HG02938 (cell line): Measurements from ENCODE around the gene PRRC2A.
A peak's percentile ranks its signal among the peaks of the same experiment; 100 is the strongest.
"Not testable (repeated sequence)": the region's sequence is repeated elsewhere in the genome, so short reads cannot be mapped to it uniquely, and the experiment has no call there.

Experiments
- ATAC-seq: cut with Tn5 transposase; IDR thresholded peaks from one replicate; pipeline ENCODE4 v1.9.1; 2021; ENCODE audit warnings: mild to moderate bottlenecking, moderate library complexity; ENCODE audit not compliant: unreplicated experiment

PRRC2A gene

DNA sequence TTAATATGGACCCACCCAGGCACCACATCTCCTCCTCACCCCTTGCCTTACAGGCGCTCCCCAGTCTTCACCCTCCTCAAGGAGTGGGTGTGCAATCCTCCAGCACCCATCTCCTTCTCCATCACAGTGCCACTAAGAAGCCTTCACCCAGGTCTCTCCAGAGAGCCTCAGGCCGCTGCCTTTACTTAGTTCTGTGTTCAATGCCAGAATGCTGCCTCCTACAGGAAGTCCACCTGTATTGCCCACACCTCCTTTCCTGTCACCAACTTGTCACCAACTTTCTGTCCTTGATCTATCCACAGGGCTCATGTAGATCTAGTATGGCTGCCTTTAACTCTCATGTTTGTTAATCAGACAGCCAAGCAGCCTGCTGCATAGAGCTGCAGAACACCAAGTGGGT is 35.0 kb upstream of the PRRC2A start:
- ATAC-seq = no peak

DNA sequence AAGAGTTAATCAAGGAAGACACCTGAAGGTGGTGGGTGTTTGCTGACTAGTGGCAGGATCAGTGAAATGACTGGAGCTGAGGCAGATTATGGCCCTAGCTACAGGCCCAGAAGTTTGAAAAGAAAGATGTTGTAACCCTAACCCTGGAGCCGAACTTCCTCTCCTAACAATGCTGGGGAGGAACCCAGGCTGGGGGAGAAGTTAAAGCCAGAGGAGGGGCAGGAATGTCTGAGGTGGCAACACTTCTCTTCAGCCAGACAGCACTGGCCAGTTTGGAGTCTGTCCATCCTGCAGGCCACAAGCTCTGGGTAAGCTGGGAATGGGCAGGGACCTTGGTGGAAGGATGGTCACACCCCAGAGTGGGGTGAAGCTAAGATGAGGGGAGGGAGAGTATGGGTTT is 34.5 kb upstream of the PRRC2A start, which contains the start of gene LST1:
Gene LST1, plus strand, starts transcription at position 270 of the 400 bp plus-strand sequence. CDS start 1,023 bp downstream, outside the sequence.
- no peak for ATAC-seq

DNA sequence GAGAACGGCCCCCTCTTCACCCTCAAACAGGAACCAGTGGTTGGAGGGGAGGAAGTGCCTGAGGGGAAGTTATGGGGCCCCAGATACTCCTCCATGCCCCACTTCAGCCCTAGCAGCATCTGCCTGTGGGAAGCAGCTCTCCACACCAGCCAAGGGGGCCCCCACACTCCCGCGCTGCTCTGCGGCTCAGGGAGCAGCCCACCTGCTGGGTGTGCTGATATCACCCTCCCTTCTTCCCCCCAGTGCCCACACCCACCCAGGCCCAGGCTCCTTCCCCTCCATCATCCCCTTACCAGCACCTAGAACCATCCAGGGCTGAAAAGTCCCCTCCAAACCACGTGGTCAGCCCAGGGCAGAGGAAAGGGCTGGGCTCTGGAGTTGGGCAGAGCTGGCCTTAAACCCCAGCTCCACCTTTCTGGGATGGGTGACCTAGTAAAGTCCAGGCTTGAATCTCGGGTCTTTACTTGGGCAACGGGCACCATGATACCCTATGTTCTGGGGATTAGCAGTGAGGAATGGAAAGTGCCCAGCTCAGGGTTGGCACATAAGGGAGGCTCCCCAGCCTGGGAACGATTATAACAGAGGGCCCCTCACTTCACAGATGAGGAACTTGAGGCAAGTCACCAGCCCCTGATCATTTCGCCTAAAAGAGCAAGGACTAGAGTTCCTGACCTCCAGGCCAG is 33.8 kb upstream of the PRRC2A start:
- no peak for ATAC-seq

DNA sequence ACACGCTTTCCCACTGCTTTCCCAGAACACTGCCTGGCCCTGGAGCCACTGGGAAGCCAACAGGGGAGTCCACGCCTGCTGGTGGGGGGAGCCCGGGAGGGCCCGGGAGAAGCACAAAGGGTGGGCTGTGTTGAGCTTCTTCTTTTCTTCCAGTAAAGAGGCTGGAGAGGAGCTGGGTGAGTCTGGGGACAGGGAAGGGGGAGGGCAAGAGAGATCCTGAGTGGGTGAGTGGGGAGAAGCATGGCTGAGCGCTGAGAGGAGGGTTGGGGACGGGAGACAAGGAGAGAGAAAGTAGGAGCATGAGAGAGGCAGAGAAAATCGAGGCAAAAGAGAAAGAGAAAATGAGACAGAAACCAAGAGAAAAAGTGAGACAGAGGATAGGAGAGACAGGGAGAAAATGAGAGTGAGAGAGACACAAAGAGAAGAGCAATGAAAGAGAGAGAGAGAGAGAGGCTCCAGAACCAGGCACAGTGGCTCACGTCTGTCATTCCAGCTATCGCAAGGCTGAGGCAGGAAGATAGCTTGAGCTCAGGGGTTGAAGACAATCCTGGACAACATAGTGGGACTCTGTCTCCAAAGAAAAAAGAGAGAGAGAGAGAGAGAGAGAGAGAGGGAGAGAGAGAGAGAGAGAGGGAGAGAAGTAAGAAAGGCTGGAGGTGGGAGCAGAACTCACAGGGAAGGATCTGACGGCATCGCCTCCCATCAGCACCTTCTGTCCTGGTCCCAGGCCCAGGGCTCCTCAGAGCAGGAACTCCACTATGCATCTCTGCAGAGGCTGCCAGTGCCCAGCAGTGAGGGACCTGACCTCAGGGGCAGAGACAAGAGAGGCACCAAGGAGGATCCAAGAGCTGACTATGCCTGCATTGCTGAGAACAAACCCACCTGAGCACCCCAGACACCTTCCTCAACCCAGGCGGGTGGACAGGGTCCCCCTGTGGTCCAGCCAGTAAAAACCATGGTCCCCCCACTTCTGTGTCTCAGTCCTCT is 32.4 kb upstream of the PRRC2A start:
- ATAC-seq = no peak

DNA sequence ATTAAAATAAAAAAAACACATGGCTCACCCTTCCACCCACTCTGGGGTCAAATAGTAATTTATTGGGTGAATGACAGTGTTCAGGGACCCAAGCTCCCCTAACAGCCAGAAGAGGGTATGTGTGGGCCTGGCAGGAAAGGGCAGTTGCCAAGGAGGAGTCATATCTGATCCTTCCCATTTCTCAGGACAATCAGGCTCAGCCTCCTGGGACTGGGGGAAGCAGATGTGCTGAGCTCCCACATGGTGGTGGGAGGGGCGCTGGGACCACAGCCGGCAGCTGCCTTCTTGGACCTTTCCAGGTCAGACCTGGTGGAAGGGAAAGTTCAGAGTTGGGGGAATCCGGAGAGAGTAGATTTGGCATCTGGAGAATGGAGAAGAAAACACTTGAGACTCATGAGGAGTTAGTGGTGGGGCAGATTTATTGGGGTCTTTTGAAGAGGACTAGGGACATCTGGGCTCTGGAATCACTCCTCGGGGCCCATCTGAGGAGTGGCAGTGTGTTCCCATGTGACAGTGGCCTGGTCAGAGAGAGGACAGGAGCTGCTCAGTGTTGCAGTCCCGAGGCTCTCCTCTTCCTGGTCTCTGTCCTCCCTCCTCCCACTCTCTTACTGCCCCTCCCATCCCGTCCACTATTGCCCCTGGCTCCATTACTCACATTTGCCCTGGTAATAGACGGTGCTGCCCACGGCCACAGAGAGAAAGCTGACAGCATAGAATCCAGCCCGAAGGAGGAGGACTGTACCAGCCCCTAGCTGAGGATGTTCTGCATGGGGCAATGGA is 31.5 kb upstream of the PRRC2A start:
- no peak for ATAC-seq

DNA sequence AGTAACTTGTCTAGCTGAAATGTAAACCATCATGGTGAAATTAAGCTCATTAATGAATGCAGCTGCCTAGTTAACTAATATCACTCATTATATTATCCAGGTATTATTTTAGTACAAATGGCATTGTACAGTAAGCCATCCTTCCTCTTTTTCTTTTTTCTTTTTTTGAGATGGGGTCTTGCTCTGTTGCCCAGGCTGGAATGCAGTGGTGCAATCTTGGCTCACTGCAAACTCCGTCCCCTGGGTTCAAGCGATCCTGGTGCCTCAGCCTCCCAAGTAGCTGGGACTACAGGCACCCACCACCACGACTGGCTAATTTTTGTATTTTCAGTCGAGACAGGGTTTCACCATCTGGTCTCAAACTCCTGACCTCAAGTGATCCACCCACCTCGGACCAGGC is 29.8 kb upstream of the PRRC2A start:
- ATAC-seq = not testable (repeated sequence)

DNA sequence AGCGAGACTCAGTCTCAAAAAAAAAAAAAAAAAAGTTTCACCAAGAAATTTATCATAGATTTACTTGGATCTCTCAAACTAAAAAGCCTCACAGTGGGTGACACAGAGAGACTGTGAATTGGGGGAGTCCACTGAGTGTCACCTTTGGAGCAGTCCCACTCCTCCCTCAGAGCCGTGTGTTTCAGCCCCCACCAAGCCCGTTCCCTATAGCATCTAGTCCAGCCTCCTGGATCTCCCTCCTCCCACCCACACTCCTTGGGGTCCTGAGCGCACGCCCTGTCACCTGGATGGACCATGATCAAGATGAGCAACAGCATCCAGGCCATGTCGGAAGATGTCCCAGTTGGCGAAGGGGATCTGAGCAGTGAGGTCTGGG is 28.1 kb upstream of the PRRC2A start:
- no peak for ATAC-seq

DNA sequence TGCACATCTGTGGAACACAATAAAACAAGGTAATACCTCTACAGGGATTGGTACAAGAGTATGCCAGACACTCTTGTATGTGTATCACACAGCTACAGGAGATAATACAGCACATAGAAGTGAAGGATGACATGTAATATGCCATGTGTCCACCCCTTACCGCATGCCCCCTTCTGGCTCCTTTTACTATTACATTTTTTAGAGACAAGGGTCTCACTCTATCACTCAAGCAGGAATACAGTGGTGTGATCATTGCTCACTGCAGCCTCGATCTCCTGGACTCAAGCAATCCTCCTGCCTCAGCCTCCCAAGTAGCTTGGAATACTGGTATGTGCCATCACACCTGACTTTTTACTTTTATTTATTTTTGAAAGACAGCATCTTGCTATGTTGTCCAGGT is 23.5 kb upstream of the PRRC2A start:
- no peak for ATAC-seq

DNA sequence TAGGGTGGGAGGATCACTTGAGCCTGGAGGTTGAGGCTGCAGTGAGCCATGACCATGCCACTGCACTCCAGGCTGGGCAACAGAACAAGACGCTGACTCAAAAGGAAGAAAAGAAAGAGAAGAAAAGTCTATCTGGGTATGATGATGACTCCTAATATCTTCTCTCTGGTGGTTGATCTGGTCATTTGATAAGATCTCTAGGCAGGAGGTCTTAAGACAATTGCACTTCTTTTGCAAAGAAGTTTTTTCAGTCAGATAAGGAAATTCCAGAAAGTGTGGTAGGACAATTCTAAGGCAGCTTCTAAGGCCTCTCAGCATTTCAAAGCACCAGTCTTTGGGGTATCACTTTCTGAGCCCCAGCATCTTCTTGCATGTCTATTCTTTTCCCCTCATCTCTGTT is 13.2 kb upstream of the PRRC2A start:
- ATAC-seq = no peak

DNA sequence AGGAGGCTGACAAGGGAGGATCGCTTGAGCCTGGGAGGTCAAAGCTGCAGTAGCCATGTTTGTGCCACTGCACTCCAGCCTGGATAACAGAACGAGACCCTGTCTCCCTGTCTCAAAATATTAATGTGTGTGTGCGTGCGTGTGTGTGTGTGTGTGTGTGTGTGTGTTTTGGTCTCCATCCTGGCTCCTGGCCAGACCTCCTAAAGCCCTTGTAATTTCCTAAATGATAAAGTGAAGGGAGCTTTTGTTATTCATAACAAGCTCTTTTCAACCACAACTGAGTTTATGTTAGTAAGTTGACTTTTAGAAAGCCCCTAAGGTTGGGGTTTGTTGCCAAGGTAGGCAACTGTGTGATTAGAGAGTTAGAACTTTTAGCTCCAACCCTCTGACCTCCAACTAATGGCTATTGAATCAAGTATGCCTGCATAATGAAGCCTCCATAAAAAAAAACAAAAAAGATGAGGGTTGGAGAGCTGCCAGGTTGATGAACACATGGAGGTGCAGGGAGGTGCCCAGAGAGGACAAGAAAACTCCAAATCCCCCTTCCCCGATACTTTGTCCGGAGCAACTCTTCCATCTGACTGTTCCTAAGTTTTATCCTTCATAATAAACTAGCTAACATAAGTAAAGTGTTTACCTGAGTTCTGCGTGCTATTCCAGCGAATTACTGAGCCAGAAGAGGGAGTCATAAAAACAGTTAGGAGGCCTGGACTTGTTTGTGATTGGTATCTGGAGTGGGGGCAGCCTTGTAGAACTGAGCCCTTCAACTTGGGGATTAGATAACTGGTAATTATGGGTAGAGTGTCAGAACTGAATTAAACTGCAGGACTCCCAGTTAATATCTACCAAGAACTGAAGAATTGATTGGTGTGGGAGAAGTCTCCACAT is 10.8 kb upstream of the PRRC2A start:
- ATAC-seq = no peak

DNA sequence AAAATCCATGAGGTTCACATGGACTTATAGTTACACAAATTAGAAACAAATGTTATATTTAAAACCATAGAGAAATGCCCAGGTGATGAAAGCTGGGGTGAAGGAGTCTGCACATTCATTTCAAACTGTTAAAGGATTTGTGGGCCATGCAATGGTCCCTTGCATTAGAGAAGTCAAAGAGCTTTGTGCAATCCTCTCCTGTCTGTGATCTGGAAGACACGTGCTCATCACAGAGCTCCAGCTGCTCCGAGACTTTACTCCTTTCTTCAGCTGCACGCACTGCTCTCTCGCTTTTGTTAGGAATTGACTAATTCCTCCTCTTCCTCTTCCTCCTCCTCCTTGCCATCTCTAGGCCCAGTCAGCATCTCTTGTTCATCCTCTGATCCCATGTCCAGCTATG is 9.5 kb upstream of the PRRC2A start:
- ATAC-seq = no peak

DNA sequence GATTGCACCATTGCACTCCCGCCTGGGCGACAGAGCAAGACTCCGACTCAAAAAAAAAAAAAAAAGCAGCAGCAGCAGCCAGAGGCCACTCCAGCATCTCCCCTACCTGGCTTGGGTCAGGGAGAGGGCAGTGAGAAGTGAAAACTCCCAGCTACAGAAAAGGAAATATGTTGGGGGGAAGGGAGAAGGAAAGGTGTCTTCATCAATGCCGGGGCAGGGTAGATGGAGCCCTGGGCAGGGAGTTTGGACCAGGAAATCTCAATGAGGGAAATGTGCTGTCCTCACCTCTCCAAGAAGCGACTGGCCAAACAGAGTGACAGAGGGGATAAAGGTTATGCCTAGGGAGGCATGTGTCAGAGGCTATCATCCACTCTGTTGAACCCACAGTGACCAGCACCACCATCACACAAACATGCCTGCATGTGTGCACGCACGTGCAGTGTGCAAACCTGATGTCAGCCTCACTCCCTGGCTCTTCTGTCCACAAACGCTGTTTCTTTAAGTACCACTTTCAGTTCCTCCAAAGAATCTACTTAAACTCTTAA is 6.4 kb upstream of the PRRC2A start:
- no peak for ATAC-seq

DNA sequence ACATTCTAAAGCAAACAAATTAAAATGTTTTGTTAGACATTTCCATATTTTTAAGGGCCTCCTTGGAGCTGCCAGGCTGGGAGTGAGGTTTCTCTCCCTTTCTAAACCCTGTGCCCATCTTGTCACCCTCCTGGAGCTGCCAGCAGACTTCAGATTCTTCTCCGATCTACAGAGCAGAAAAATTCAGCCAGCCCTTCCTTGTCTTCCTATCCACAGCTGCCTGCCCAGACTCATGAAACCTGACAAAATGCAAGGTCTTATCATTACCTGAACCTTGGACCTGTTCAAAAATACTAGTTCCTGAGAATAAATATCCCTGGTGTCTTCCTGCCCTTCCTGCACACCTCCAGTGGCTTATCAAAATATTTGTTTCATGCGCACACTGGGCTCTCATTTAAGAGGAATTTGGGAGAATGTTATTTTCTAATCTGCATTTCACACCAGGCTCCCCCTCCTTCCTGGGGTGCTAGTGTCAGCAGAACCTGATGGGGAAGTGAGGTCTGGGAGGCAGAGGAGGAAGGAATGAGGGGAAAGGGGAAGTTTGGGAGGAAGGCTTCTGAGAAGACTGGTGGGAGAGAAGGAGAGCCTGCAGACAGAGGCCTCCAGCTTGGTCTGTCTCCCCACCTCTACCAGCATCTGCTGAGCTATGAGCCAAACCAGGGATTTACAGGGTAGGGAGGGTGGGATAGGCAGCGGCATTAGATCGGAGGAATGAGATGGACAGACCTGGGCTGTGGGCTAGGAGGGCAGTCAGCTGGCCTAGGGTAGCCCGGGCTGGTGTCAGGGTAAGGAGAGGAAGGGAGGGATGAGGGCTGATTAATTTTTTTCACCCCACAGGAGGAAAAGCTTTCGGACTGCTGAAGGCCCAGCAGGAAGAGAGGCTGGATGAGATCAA is 5.6 kb upstream of the PRRC2A start, which contains the start of gene AIF1:
Gene AIF1, plus strand, starts transcription at position 551 of the 895 bp plus-strand sequence. Its CDS starts 96 bp downstream, at position 647.
- ATAC-seq = no peak

DNA sequence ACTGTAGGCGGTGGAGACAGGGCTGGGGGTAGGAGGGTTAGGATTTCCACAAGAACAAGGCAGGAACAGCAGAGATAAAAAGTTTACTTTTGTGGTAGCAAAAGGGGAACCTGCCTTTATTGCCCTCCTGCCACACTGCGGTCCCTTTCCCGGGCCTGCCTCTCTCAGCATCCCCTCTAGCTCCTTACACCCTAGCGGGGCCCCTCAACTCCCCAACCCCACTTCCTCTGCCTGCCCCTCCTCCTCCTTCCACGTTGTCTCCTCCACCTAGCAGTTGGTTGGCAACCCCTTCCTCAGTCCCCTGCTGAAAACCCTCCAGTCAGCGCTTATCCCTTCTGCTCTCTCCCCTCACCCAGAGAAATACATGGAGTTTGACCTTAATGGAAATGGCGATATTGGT is 4.8 kb upstream of the PRRC2A start:
- no peak for ATAC-seq

DNA sequence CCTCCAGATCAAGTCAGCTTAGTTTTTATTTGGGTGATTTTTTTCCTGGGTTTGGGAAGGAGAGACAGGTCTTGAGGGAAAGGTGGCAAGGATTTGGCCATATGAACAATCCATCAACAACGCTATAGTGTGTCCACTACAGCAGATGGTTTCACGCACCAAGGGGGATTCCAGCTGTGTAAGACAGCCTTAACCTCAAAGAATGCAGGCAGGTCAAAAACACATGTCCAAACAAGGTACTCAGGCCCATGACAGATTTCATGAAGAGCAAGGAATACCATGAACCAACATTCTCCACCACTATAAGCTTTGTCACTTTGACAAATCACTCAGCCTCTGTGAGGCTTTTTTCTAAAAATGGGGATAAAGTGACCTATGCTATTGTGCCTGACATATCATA is 3.5 kb upstream of the PRRC2A start:
- ATAC-seq = no peak

DNA sequence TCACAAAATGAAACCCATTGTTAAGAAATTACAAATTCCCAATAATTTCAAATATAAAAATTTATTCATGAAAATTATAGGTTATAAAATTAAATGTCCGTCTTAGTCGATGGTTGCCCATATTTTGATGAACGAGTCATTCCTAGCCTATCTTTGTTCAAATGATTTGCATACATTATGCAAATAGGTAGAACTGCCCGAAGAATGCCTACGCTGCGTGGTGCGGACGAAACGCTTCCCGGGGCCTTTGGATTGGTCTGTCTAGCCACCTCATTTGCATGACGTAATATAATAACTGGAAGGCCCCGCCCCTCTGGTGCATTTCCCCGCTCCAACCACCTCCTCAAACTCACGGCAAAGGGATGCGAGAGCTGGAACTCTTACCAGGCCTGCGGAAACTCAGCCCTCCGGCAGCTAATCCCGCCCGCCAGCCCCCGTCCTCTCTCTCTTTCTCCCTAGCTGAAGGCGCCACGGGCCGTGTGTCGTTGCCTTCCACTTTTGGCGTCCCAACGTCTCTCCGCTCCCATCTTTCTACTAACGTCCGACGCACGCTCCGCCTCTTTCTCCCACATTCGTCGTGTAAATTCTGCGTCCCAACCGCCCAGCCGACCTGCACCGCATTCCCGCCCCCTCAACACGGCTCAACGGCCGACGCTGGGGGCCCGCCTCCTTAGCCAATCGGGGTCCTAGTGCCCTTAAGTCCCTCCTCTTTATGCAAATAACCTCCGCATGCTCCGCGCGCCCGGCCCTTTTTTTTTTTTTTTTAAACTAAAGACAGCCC is 520 bp upstream of the PRRC2A start:
- ATAC-seq = peak; percentile 69

DNA sequence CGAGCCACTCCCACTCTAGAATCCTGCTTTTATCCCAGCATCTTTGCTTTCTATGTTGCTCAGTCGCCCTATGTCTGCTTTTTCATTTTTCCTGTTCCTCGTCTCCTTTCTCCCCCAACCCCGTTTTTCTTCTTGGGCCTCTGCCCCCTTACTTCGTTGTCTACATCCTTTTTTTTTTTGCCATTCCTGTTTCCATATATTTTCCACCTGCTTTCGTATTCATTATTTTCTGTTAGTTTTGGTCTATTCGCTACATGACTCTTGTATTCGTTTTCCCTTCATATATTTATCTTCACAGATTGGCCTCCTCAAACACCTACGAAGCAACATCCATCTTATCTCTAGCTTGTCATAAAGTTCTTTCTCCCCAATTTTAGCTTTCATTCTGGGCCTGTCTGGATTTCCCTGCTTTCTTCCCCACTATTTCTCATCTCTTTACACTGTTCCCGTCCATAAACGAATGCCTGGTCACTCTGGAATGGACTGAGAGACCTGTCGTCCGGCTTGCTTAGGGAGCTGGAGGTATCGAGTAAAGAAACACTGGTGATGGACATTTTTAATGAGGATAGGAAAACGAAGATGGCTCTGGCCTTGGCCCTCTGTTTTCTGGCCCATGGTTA is 915 bp downstream of the PRRC2A start:
- no peak for ATAC-seq

DNA sequence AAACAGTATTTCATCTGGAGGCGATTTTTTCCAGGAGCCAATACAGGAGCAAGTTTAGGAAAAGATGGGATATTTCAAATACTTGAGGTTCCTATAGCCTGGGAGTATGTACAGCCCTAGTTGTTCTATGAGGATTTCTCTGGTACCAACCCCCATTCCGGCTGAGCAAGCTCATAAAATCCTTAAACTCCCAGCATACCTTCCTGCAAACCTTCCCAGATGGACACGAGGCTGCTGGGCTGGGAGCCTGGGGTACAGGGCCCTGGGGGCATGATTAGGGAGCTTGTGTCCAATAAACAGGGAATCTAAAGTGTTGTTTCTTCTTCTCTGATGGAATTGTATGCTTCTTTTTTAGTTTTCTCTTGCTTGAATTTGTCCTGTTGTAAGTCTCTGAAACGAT is 1.5 kb downstream of the PRRC2A start:
- no peak for ATAC-seq
